Stomach (tissue), 4 donors: ENCODE results near the gene ATP11B.

ENCODE experiments used
- CTCF ChIP-seq, 7 experiments: fragments of 450-650 bp in 4 of 7; fragments of 200-600 bp in 3 of 7; sonication (generic) in 3 of 7; IDR thresholded peaks; one replicate each; pipeline ENCODE4 v1.5.1; 2016 to 2019; ENCODE audit warnings: antibody characterized with exemption in 7 of 7, control low read depth in 2 of 7, mild to moderate bottlenecking in 1 of 7
- EP300 ChIP-seq: sonication (generic); formaldehyde crosslinking; IDR thresholded peaks from one replicate; pipeline ENCODE4 v1.6.1; 2017; ENCODE audit warnings: antibody characterized with exemption
- POLR2A ChIP-seq, 4 donors: fragments of 450-650 bp; IDR thresholded peaks; one replicate each; pipeline ENCODE4 v1.6.1; 2016; ENCODE audit warnings: antibody characterized with exemption in 4 of 4, control low read depth in 2 of 4, mild to moderate bottlenecking in 1 of 4, moderate library complexity in 1 of 4
- POLR2AphosphoS5 ChIP-seq, 3 donors: sonication (generic); formaldehyde crosslinking; IDR thresholded peaks; one replicate each; pipeline ENCODE4 v1.6.1; 2016; ENCODE audit warnings: antibody characterized with exemption in 3 of 3

DNA sequence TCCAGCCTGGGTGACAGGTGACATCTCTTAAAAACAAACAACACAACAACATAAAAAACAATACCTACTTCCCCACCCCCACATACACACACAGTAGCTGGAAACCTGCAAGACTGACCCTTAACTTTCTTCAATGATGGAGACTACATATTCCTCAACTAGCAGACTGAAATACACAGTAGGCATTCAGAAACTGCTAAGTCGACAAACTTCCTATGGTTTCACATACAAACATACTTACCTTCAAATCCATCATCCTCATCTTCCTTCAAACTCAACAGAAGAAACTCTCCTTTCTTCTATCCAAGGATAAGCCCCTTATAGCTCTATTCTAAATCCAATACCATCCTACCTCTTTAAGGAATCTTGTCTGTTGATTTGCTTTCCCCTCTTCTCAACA, 156.4 kb downstream of the ATP11B start:
- TF ChIP-seq CTCF (IDR thresholded peaks at IDR 0.05) (no peak), POLR2A (IDR thresholded peaks at IDR 0.05) (no peak), POLR2AphosphoS5 (IDR thresholded peaks at IDR 0.05) (no peak), EP300 (no peak)
